ENCODE measurements around the gene TMEM100.
"Not testable (repeated sequence)": the region's sequence is repeated elsewhere in the genome, so short reads cannot be mapped to it uniquely, and the experiment has no call there.

The TMEM100 gene

DNA sequence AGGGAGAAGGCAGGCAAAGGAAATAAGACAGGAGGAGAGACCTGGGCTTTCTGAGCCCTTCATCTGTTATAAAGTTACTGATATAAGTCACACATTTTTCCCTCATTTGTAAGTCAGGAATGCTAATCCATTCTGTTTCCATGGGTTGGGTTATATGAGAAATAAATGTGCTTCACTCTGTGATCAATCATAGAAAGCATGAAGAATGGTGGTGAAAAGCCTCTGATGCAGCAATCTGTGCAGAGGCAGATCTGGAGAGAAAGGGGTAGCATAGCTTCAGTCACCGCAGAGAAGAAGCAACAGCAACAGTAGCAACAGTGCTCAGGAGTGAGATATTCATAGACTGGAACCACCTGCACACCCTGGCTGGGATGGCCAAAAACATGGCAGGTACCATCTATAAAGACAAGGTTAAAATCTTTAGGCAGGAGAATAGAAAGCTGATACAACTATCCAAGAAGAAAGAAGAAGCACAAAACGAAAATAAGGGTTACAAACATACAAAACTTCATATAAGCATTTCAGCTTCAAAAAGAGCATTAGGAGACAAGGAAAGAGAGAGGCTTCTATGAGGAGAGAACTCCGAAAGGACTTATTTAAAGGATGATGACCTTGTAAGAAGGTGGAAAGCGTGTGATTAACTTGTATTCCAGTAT lies 41.9 kb downstream of the TMEM100 start:
- Histone ChIP-seq H3K4me3 (ENCODE audit: low read depth, low read length) (no peak overlapping the region), H3K36me3 (ENCODE audit: control insufficient read depth, insufficient read depth, low read length) (no peaks in the 10 kb centered on the region), H3K9me3 (ENCODE audit: control insufficient read depth, insufficient read depth, low read length) (no peaks in the 10 kb centered on the region), H3K9ac (ENCODE audit: low read depth, low read length) (no peak overlapping the region), H3K4me1 (ENCODE audit: control insufficient read depth, insufficient read depth, low read length) (no peaks in the 10 kb centered on the region), H3K27ac (ENCODE audit: low read depth, low read length) (no peak overlapping the region), H3K27me3 (ENCODE audit: control insufficient read depth, insufficient read depth, low read length) (no peaks in the 10 kb centered on the region)

DNA sequence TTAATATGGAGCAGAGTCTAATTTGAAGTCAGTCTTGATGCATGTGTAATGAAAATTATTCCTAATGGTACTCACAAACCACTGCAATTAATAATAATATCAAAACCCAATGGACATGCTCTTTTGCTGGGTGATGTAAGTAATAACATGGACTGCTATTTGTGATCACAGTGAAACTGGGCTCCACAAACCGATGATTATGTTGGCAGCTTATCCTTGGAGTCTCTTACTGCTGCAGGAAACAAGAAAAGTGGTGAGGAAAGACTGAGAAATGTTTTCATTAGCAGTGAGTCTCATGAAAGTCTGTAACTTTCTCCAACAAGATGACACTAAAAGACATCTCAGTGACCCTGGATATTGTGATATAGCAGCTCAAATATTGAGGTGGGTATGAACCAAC lies 45.2 kb downstream of the TMEM100 start:
- no peaks in the 10 kb centered on the region for H3K27me3 ChIP-seq (ENCODE audit: control insufficient read depth, insufficient read depth, low read length)
- no peaks in the 10 kb centered on the region for H3K4me1 ChIP-seq (ENCODE audit: control insufficient read depth, insufficient read depth, low read length)
- H3K36me3 ChIP-seq (ENCODE audit: control insufficient read depth, insufficient read depth, low read length) = no peaks in the 10 kb centered on the region
- H3K4me3 ChIP-seq (ENCODE audit: low read depth, low read length) = no peak overlapping the region
- no peak overlapping the region for H3K9ac ChIP-seq (ENCODE audit: low read depth, low read length)
- no peak overlapping the region for H3K27ac ChIP-seq (ENCODE audit: low read depth, low read length)
- H3K9me3 ChIP-seq (ENCODE audit: control insufficient read depth, insufficient read depth, low read length) = no peaks in the 10 kb centered on the region

DNA sequence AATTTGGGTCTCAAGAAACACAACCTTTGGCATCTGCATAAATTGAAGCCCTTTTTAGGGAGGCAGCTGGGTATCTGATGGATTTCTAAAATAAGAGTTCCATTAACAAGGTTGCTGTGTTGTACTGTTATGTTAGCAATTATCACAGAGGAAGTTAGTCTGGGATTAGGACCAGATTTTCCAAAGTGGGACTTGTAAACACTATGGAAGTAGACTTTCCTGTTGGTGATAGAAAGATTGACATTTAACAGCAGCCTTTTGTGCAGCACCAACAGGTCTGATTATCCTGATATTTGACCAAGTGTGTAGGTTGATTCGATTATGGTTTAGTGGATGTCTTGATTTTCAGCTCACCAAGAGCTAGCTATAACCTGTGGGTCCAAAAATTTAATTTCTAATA lies 46.4 kb downstream of the TMEM100 start:
- Histone ChIP-seq H3K4me3 (ENCODE audit: low read depth, low read length) (no peak overlapping the region), H3K27me3 (ENCODE audit: control insufficient read depth, insufficient read depth, low read length) (no peaks in the 10 kb centered on the region), H3K36me3 (ENCODE audit: control insufficient read depth, insufficient read depth, low read length) (no peaks in the 10 kb centered on the region), H3K27ac (ENCODE audit: low read depth, low read length) (no peak overlapping the region), H3K9ac (ENCODE audit: low read depth, low read length) (no peak overlapping the region), H3K9me3 (ENCODE audit: control insufficient read depth, insufficient read depth, low read length) (no peaks in the 10 kb centered on the region), H3K4me1 (ENCODE audit: control insufficient read depth, insufficient read depth, low read length) (no peaks in the 10 kb centered on the region)

DNA sequence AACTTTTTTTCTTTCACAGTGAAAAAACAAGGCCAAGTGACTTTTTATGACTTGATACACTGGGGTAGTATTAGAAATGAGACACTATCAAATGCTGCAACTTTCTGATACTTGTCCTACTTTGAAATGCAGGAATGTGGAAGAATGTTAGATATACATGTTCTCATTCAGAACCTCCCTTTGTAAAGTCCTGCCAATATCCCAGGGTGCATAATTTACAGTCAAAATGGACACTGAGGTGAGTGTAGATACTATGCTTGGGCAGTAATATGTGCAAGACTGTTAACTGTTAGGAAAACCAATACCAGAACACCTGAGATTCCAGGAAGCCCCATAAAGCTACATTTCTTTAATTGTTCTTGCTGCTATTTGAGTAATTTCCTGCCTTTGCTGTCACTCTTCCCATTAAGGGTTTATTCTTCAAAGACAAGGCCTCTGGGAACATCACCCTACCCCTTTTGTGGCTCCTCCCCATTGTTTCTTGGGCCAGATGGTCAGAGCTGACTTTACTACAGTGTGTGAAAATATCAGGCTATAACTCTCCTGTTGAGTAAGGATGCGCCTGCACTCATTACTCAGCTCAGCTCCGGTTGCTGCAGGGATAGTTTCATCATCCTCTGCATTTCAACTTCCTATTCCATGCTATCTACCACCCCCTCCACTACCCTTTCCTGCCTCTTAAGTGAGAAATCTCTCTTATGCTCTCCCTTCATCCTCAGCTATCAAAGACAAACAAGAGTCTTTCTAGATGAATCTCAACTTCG lies 48.7 kb downstream of the TMEM100 start:
- Histone ChIP-seq H3K27ac (ENCODE audit: low read depth, low read length) (no peak overlapping the region), H3K4me3 (ENCODE audit: low read depth, low read length) (no peak overlapping the region), H3K27me3 (ENCODE audit: control insufficient read depth, insufficient read depth, low read length) (no peaks in the 10 kb centered on the region), H3K36me3 (ENCODE audit: control insufficient read depth, insufficient read depth, low read length) (no peaks in the 10 kb centered on the region), H3K9me3 (ENCODE audit: control insufficient read depth, insufficient read depth, low read length) (no peaks in the 10 kb centered on the region), H3K9ac (ENCODE audit: low read depth, low read length) (no peak overlapping the region), H3K4me1 (ENCODE audit: control insufficient read depth, insufficient read depth, low read length) (no peaks in the 10 kb centered on the region)

DNA sequence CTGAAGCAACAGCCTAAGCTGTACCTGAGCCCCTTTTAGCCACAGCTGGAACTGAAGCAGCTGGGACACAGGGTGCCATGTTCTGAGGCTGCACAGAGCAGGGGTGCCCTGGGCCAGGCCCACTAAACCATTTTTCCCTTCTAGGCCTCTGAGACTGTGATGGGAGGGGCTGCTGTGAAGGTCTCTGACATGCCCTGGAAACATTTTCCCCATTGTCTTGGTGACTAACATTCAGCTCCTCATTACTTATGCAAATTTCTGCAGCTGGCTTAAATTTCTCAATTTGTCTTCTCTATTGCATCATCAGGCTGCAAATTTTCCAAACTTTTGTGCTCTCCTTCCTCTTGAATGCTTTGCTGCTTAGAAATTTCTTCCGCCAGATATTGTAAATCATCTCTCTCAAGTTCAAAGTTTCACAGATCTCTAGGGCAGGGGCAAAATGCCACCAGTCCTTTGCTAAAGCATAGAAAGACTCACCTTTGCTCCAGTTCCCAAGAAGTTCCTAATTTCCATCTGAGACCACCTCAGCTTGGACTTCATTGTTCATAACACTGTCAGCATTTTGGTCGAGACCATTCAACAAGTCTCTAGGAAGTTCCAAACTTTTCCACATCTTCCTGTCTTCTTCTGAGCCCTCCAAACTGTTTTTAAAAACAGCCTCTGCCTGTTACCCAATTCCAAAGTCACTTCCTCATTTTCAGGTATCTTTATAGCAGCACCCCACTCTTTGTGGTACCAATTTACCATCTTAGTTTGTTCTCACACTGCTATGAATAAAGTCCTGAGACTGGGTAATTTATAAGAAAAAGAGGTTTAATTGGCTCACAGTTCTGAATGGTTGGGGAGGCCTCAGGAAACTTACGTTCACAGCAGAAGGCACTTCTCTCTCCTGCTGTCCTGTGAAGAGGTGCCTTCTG lies 49.8 kb downstream of the TMEM100 start:
- Histone ChIP-seq H3K27ac (ENCODE audit: low read depth, low read length) (no peak overlapping the region), H3K4me3 (ENCODE audit: low read depth, low read length) (no peak overlapping the region)

DNA sequence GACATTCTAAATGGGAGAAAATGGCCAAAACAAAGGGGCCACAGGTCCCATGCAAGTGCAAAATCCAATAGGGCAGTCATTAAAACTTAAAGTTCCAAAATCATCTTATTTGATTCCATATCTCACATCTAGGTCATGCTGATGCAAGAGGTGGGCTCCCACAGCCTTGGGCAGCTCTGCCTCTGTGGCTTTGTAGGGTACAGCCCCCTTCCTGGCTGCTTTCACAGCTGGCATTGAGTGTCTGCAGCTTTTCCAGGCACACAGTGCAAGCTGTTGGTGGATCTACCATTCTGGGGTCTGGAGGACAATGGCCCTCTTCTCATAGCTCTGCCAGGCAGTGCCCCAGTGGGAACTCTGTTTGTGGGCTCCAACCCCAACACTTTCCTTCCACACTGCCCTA lies 50.7 kb downstream of the TMEM100 start:
- not testable (repeated sequence) for H3K27ac ChIP-seq (ENCODE audit: low read depth, low read length); H3K36me3 ChIP-seq (ENCODE audit: control insufficient read depth, insufficient read depth, low read length); H3K4me3 ChIP-seq (ENCODE audit: low read depth, low read length); H3K27me3 ChIP-seq (ENCODE audit: control insufficient read depth, insufficient read depth, low read length); H3K9ac ChIP-seq (ENCODE audit: low read depth, low read length); H3K4me1 ChIP-seq (ENCODE audit: control insufficient read depth, insufficient read depth, low read length); H3K9me3 ChIP-seq (ENCODE audit: control insufficient read depth, insufficient read depth, low read length)

More for the DNA sequence above, 49.8 kb downstream of the TMEM100 start:
- H3K4me1 ChIP-seq (ENCODE audit: control insufficient read depth, insufficient read depth, low read length) = no peaks in the 10 kb centered on the region
- no peaks in the 10 kb centered on the region for H3K9me3 ChIP-seq (ENCODE audit: control insufficient read depth, insufficient read depth, low read length)
- no peaks in the 10 kb centered on the region for H3K36me3 ChIP-seq (ENCODE audit: control insufficient read depth, insufficient read depth, low read length)
- H3K9ac ChIP-seq (ENCODE audit: low read depth, low read length) = no peak overlapping the region
- H3K27me3 ChIP-seq (ENCODE audit: control insufficient read depth, insufficient read depth, low read length) = no peaks in the 10 kb centered on the region
